Stimulated activated CD8-positive, alpha-beta memory T cell treated with anti-CD3 and anti-CD28 coated beads, Interleukin-2, amount 100 ng/mL, for 1 hour (primary cell): ENCODE measurements around the gene ABCB7.
"Not testable (repeated sequence)": the region's sequence is repeated elsewhere in the genome, so short reads cannot be mapped to it uniquely, and the experiment has no call there.

Source experiments
- DNase-seq, 2 donors: peaks; one replicate each; pipeline ENCODE4 v3.0.0-alpha.2; 2020; ENCODE audit warnings: low read depth in 2 of 2

The ABCB7 gene

DNA sequence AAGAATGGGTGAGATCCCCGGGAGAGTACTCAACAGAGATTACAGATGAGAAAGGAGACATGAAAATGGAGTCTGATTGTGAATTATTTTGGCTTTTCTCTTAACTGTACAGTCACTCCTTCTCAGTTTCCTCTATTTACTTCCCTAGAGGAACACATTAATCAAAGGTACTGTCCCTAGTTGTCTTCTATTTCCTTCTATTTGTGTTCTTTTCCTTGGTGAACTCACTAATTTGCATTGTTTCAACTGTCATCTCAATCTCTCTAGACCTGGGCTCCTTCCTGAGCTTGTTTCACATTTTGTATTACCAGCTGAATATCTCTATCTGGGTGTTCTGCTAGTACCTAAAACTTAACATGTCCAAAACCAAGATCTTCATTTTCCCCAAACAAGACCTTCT lies 59.8 kb downstream of the ABCB7 start:
- no peak for DNase-seq

DNA sequence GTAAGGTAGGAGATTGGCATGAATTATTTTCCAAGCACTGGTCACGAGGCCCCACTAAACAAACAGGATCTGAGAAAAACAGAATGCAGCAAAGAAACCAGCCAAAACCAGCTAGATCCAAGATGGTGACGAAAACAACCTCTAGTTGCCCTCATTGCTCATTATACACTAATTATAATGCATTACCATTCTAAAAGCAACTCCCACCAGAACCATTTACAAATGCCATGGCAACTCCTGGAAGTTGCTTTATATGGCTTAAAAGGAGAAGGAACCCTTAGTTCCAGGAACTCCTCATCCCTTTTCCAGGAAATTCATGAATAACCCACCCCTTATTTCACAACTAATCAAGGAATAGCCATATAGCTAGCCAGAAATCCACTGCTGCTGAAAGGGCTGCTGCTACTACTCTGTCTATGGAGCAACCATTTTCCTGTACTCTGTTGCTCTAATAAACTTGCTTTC lies 69.3 kb downstream of the ABCB7 start:
- no peak for DNase-seq

DNA sequence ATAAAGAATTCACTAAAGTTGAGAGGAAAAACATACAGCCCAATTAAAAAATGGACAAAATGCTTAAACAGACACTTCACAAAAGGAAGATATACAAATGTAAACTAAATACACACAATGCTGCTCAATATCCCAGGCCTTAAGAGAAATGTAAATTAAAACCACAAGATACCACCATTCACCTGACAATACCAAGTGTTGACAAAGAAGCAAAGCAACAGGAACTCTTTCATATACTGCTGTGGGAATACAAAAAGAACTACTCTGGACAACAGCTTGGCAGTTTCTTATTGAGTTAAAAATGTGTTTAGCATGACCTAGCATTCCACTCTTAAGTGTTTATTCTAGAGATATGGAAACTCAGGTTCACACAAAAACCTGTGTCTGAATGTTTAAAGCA lies 71.3 kb downstream of the ABCB7 start:
- no peak for DNase-seq

DNA sequence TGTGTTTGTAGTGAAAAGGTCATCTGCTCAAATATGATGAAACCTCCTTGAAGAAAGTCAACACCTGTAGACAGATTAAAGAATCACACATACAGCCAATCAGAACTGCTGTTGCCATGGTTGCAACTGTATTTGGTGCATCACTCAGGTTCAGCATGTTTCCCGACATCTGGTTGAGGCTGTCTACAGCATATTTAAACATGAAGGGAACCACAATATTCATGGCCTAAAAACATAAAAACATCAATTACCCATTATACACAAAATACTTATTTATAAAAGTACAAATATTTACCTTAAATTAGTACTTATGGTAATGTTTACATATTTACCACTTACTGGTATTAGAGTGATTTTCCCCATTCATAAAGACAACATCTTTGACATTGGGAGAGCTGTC lies 79.7 kb downstream of the ABCB7 start:
- no peak for DNase-seq

DNA sequence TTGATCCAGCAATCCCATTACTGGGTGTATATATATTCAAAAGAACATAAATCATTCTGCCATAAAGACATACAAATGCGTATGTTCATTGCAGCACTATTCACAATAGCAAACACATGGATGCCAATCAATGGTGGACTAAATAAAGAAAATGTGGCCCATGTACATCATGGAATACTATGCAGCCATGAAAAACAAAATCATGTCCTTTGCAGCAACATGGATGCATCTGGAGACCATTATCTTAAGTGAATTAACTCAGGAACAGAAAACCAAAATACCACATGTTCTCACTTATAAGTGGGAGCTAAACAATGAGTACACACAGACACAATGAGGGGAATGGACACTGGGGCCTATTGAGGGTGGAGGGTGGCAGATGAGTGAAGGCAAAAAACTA lies 81.6 kb downstream of the ABCB7 start:
- no peak for DNase-seq

DNA sequence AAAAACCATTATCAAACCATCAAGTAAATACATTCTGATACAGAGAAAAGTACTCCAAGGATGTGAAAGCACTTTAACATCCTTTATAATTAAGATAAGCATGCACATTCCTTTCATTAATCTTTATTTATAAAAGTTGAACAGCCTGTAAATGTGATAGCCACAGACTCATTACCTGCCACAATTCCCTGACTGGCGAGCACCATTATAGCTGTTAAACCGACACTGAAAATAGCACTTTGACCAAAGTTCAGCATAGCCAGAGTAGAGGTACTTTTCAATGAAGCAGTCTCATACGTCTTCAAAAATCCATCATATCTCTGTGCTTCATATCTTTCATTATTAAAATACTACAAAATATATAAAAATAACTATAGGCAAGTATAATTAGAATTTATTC lies 84.7 kb downstream of the ABCB7 start:
- no peak for DNase-seq

DNA sequence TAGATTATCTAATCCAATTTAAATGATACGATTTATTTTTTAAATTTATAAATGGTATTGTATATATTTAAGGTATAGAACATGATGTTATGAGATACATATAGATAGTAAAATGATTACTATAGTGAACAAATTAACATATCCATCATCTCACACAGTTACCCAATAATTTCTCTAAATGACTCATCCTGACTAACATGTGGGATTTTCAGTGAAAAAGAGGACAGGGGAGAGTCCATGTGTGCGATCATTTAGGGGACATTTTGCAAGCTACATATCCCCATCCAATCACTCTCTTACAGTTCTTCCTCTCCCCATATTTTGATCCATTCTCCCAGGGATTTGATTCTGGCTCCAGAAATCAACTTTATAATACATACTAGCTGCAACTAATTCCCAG lies 88.2 kb downstream of the ABCB7 start:
- no peak for DNase-seq

DNA sequence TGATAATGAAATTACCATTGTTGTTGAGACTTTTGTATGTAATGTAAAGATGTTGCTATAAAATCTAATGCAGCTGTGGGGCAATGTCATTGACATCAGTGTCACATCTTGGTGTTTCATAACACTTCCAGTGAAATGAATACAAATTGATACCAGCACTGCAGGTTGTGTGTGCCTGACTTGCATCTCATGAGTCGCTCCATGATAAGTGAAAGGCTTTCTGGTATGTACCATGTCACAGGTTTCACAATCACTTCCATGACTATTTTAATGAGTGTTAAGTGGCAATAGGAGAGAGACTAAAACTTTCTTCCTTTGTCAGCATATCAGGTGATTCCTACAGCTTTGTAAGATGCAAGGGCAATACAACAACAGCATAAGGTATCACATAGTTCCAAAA lies 94.4 kb downstream of the ABCB7 start:
- DNase-seq = no peak

DNA sequence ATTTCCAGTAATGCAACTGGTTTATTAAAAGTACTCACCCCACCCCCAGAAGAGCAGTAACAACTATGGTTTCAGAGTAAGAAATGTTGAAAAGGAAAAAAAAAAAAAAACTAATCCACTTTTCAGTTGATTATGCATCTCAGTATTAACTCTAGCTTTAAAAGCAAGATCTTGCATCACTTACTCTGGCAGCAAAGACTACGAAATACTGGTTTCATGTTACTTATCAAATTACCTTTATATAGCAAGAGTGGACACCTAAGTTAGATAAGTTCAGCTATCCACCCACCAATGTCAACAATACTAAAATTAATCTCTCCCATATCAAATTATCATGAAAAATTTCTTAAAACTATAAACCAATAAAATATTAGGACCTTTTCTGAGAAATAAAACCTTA lies 105.0 kb downstream of the ABCB7 start:
- no peak for DNase-seq

DNA sequence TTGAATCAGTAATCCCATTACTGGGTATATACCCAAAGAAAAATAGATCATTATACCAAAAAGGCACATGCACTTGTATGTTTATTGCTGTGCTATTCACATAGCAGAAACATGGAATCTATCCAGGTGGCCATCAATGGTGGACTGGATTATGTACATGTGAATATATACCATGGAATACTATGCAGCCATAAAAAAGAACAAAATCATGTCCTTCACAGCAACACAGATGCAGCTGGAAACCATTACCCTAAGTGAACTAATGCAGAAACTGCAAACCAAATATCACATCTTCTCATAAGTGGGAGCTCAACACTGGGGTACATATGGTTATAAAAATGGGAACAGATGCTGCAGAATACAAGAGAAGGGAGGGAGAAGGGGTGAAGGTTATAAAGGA lies 110.7 kb downstream of the ABCB7 start:
- DNase-seq = no peak

DNA sequence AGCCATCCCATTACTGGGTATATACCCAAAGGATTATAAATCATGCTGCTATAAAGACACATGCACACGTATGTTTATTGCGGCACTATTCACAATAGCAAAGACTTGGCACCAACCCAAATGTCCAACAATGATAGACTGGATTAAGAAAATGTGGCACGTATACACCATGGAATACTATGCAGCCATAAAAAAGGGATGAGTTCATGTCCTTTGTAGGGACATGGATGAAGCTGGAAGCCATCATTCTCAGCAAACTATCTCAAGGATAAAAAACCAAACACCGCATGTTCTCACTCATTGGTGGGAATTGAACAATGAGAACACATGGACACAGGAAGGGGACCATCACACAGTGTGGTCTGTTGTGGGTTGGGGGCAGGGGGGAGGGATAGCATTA lies 111.9 kb downstream of the ABCB7 start:
- DNase-seq = not testable (repeated sequence)

DNA sequence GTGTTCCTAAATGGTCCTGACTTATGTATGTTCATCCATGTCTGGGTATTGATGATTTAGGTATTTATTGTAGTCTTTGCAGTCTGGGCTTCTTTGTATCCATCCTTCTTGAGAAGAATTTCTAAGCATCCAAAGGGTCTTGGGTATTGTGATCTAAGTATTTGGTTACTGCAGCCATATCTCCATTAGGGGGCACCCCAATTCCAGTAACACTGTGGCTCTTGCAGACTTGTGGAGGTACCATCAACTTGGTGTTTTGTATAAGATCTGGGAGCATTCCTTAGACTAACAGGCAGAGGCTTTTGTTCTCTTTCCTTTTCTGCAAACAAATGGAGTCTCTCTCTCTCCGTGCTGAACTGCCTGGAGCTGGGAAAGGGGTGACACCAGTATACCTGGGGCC lies 117.2 kb downstream of the ABCB7 start:
- DNase-seq = no peak
